NCI-H2029 (cell line): ENCODE results near the gene HADHB.

ENCODE experiments used
- DNase-seq: peaks from one replicate; lab custom pipeline; 2025; lab: John Stamatoyannopoulos, UW

Gene HADHB

DNA sequence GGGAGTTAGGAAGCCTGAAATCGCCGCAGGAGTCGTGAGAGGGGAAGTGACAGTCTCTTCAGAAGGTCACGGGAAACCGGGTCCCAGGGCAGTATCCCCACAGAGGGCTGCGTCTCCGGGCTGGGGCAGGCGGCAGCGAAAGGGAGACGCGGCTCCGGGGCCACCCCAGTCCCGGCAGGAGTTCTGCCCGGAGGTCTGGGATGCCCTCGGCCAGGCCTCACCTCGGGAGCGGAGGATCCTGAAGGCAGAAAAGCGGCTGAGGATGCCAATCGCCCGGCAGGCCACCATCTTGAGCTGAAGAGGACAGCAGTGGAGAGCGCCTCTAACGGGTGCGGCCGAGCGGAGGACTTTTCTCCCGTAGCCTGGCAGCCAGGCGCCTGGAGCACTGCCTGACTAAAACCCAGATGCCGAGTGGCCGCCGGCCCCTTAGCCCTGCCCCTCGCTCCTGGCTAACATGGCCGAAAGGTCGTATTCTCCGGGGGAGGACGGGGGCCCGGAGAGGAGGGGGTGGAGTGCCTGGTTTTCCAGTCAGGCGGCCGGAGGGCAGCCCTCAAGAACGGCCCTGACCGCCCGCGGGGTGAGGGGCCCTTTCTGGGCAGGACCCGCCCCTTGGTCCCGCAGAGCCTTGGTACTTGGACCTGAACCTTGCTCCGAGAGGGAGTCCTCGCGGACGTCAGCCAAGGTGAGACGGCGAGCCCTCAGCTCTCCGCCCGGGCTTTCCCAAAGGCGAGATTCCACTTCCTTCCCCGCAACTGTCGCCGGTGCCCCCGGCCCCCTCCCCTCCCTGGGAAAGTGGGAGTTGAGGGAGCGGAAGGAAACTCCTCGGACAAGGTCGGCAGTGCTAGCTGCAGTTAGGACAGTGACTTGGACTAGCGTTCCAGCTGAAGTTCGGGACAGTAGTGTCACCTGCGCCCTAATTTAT is at the start of gene HADHB, which contains the start of gene HADHA:
HADHB (plus strand) TSS at position 631 of the 922 bp plus-strand sequence. CDS start 9,316 bp downstream, outside the sequence.
HADHA (minus strand) TSS at position 324 of the 922 bp plus-strand sequence; CDS start at position 288, 36 bp downstream.
- peak; percentile 80 for DNase-seq

DNA sequence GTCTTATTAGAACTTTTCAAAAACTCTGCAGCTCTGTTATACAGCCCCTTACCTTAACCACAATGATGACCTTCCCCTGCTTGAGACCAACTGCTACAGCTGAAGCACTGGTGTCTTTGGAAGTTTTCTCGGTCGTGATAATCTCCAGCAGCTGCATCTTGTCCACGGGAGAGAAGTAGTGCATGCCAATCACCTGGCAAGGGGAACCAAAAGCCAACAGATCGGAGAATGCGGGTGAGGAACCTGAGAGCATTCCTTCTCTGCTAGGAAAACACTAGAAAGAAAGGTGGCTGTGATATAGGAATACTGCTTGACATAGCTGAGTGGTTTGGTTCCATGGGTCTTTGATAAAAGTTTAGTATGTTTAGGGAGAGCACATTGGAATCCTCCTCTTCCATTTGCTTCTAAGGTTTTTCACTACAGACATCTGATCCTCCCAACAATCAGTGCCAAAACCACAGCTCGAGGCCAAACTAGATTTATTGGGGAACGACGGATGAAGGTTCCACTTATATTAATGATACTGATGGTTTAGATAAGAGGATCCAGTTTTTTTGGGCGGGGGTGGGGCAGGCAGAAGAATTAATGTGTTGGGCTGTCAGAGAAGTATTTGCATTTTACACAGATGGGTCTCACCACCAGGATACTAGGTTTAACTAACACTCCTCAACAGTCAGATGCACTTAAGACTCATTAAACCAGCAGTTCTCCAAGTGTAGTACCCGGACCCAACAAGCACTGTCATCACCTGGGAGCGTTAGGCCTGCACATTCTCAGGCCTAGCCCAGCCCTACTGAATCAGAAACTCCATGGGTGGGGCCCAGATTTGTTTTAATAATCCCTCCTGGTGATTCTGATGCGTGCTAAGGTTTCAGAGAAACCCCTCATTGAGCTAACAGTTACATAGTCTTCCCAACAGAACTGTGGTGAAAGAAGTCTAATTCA is 49.4 kb upstream of the HADHB start:
- no peak for DNase-seq

DNA sequence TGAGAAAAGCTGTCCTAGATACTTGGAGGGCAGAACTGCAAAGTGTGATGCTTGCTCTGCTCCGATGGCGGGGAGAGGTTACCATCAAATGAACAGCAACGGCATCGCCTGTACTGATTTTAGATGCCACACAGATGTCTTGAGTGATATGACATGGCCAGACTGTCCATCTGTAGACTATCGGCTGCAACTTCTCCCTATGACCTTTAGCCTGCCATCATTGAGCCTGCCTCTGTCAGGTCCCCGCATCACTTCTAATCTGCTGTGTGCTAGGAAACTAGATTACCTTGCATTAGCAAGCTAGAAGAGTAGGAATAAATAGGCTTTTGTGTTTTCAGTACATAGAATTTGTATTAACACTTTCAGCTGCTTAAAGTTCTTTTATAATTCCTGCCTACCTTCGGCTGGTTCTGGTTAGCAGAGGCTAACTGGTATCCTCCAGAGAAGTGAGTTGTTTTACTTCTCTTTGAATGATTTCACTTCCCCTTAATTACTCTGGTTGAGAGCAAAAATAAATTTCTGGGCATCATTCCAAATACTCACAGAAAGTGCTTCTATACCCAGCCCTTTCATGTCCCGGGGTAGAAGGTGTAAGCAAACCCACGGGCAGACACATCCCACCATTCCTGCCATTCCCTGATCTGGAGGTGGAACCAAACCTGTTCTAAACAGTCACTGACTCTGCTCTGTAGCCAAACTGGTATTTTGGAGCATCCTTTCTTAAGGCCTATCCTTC is 47.9 kb upstream of the HADHB start:
- DNase-seq = no peak

DNA sequence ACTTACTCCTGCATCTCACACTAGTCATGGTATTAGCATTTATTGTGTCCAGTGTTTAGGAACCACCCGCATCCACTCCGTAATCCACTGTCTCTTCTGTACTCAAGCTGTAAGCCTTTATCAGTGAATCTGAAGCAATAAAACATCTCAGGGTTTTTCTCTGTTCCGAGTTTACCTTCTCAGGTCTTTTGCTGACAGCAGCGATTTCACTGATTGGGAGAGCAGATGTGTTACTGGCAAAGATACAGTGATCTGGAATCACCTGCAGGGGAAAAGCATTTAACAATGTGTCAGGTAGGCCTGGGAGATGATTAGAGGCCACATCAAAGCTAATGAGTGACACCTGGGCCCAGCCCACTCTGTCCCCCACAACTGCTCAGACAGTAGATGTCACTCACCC is 47.2 kb upstream of the HADHB start:
- DNase-seq = no peak

DNA sequence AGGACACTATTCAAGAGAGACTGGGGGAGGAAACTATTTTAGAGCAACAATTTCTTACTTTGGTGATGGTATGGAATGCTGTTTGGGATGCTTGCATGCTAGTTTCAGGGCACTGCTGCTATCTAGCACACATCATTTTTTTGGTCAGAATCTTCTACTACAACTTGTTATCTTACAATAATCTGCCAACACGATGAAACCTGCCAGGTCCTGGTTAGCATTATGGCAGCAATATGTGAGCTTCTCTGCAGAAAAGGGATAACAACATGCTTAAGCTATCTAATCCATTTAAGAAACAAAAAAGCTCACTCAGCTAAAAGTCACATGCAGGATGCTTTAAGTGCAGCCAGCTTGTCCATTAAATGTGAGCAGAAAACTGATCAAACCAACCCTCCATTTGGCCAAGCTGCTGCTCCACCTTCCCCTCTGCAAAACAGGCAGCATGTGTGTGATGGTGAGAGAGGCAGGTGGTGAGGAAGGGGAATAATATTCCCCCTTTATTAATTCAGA is 41.7 kb upstream of the HADHB start:
- no peak for DNase-seq

DNA sequence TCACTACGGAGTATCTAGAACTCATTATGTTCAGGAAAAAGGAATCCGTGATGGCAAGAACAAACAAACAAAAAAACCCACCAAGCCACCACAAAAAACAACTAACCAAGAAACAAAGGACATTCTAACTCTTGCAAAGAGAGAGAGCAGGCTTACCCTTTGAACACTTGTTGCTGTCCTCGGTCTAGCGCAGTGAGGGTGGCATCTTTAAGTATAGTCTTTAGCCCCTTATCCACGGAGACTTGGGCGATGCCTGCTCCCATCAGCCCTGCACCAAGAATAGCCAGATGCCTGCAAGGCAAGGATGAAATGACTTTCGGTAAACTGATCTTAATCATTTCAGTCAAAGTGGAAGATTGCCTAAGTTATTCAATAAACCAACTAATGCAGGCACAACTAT is 40.8 kb upstream of the HADHB start:
- no peak for DNase-seq

DNA sequence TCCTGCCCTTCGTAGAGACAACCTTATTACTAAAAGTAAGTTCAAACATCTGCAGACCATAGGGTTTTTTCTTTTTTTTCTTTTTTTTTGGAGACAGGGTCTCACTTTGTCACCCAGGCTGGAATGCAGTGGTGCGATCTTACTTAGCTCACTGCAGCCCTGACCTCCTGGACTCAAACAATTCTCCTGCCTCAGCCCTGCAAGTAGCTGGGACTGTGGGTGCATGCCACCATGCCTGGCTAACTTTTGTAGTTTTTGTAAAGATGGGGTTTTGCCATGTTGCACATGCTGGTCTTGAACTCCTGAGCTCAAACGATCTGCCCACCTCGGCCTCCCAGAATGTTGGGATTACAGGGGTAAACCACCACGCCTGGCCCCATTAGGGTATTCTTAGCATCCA is 32.7 kb upstream of the HADHB start:
- no peak for DNase-seq

DNA sequence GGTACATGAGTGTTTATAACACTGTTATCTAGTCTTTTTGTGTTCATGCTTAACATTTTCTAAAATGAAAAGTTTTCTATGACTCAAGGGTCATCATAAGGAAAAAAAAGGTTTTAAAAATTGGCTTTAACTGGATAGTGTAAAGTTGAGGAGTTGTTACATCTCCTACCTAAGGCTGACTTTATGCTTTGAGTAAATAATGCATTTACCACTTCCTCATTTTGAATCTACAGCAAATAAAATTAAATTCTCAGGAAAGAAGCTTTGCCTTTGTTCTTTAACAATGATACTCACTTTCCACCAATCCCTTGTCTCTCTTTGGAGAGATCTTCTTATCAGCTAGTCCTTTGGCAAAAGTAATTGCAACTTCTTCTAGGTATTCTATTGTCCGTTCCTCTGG is 30.0 kb upstream of the HADHB start:
- DNase-seq = no peak

DNA sequence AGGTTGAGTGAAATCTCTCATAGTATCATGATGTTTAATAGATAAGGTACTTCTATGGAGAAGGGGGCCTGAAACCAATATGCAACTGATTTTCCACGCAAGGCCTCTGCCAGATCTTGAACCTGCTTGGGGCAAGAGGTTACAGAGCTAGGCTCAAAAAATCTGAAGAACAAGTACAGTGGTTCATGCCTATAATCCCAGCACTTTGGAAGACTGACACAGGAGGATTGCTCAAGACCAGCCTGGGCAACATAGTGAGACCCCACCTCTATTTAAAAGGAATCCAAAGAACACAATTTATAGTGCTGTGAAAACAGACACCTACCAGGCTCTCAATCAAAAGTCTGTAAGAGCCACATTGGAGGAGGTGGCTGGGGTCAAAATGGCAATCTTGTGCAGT is 28.9 kb upstream of the HADHB start:
- no peak for DNase-seq

DNA sequence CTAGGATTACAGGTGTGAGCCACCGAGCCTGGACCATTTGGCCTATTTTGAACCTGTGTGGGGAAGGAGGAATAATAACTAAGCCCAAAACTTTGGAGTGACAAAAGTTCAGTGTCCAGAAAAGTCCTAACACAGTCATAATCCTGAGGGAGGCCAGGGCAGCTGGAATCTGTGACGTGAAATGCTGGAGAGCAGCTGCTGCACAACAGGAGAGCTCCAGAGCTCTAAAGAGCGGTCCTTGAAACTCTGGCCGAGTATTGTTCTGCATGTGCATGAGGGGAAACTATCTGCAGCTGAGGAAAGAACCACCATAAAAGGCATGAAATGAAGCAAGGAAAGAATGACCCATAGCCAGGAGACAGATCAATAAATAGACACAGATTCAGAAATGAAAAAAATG is 28.2 kb upstream of the HADHB start:
- no peak for DNase-seq

DNA sequence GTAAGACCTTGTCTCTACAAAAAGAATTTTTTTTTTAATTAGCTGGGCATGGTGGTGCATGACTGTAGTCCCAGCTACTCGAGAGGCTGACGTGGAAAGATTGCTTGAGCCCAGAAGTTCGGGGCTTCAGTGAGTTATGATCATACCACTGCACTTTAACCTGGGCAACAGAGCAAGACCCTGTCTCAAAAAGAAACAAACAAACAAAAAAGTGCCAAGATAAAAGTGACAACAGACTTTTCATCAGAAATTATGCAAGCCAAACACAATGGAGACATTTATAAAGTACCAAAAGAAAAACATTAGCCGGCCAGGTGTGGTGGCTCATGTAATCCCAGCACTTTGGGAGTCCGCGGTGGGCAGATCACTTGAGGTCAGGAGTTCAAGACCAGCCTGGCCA is 27.0 kb upstream of the HADHB start:
- no peak for DNase-seq

DNA sequence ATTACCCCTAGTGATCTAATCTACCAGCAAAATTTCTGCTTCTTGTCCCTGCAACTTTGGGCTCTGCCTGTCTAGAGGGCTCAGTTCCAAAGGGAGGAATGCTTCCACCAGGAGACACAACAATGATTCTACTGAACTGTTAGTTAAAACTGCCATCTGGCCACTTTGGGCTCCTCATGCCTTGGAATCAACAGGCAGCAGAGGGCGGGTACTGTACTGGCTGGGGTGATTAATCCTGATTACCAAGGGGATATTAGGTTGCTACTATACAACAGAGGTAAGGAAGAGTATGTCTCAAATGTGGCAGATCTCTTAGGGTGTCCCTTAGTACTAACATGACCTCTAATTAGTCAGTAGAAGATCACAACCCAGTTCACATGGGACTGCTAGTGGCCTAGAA is 21.7 kb upstream of the HADHB start:
- DNase-seq = no peak

DNA sequence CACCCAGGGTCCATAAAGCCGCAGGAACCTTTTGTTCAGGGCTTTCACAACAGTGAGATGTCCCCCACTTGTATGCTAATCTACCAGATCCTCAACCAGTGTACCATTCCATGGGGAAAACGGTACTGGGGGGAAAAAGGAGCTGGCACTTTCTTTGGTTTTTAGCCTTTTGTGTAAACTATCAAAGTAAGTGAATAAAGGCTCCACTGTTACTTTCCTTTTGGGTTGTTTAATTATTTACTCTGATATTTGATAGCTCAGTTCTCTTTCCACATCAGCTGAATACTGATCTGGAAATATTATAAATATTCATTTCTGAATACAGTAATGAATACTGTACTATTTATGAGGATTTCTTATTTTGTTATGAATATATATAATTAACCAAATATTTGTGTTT is 20.6 kb upstream of the HADHB start:
- DNase-seq = no peak

DNA sequence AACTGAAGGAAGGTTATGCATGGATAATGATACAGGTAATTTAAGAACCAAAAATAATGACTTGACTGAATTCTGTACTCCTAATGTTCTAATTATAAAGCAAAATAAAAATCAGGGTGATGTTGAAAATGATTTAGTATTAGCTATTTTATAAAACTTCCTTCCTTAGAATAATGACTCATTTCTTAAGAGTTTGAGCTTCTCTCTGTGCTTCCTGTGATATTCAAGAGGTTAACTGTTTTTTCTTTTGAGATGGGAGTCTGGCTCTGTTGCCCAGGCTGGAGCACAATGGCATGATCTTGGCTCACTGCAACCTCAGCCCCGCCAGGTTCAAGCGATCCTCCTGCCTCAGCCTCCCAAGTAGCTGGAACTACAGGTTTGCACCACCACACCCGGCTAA is 15.1 kb upstream of the HADHB start:
- DNase-seq = no peak

DNA sequence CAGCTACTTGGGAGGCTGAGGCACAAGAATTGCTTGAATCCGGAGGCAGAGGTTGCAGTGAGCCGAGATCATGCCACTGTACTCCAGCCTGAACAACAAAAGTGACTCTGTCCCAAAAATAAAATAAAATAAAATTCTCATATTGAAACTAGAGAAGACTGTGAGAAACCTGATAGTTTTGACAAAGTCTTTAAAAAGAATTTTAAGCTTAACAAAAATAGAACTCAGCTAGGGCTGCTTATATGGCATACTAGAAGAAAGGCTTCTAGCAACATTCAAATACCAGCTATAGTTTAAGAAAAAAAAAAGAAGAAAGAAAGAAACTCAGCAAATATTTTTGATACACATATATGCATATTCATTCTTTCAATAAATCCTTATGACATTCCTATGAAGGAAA is 13.9 kb upstream of the HADHB start:
- no peak for DNase-seq

DNA sequence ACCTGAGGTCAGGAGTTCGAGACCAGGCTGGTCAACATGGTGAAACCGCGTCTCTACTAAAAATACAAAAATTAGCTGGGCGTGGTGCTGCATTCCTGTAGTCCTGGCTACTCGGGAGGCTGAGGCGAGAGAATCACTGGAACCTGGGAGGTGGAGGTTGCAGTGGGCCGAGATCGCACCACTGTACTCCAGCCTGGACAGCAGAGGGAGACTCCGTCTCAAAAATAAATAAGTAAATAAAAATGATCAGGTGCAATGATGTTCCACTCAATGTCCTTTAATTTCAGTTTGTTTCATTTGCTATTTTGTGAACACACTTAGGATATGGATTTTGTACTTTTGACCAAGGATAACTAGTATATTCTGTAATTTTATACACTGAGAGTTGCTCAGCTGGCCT is 9.7 kb upstream of the HADHB start:
- DNase-seq = no peak

DNA sequence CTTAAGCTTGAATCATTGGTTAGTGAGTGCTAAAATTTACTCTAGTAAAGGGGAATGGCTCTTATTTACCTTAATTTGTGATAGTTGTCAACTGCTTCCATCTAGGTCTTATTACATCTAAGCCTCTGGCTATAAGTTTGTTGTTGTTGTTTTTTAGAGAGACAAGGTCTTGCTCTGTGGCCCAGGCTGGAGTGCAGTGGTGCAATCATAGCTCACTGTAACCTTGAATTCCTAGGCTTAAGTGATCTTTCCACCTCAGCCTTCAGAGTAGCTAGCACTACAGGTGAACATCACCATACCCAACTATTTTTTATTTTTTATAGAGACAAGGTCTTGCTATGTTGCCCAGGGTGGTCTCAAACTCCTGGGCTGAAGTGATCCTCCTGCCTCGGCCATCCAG is 6.9 kb upstream of the HADHB start:
- DNase-seq = no peak

DNA sequence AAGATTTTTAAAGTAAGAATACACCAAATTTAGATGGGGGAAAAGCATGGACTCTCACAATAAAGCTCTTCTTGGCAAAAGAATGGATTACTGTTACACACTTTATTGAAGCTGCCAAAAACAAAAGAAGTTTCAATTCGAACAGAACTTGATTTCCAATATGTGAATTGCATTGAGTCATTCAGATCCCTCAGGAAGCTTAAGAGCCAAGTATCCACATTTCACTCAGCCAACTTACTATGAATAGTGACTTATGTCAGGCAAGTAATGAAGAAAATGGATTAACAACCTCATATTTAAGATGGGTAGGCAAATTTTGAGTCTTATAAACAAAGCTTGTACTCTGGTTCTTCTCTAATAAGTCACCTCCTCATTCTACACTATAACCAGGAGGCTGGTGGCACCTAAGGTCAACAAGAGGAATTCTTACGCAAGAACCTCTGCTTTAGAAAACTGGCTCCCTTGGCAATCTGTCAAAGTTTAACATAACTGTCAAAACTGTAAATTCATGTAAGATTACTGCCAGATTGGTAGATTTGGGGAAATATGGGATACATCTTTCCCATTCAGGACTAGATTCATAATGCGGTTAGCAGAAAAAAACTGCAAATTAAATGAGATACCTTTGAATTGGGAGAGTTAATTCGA is 6.3 kb upstream of the HADHB start:
- DNase-seq = no peak

DNA sequence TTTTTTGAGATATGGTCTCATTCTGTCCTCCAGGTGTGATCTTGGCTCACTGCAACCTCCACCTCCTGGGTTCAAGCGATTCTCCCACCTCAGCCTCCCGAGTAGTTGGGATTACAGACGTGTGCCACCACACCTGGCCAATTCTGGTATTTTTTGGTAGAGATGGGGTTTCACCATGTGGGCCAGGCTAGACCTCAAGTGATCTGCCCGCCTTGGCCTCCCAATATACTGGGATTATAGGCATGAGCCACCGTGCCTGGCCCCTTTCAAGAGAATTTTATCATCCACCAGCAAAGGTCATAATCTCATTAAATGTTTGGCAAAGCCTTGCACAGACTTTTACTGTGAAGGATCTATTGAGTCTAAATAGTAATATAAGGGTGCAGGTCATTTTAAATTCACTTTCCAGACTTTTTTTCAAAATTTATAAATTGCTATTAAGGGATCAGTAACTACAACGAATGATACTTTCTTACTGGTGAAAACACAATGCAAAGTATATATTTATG is 2.8 kb upstream of the HADHB start:
- no peak for DNase-seq

DNA sequence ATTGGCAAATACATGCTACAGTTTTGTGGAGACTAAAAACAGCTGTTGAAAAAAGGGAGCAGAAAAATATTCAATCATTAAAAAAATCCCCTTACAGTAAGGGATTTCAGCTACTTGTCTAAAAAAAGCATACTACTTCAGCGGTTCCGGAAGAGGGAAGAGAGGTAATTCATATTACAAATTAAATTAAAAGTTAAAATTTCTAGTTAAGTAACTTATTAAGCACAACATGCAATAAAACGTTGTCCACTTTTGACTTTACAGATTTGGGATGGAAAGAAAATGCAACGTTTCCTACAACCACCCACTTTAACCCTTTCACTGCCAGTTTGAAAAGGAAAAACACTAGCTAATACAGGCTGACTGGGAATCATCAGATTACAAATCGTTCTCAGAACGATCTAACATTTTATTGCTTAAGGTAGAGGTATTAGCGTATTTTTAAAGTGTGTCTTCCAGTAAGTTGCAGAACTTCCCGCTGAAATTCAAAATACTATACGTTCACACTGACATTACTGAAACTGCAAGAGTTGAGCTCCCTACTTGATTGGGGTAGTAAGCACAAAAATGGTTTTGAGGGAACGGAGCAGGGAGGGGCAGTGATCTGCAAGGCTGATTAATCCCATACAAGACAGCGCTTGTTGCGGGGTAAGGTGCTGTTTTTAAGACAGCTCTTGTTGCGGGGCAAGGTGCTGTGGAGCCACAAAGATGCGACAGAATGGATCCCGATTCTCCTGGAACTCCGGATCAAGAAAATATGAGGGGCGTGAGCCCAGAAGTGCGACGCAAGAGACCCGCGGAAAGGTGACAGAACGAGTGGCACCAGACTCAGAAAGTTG is 1.1 kb upstream of the HADHB start:
- DNase-seq = peak; percentile 15
